Measurements from ENCODE around the gene YTHDC1.

DNA sequence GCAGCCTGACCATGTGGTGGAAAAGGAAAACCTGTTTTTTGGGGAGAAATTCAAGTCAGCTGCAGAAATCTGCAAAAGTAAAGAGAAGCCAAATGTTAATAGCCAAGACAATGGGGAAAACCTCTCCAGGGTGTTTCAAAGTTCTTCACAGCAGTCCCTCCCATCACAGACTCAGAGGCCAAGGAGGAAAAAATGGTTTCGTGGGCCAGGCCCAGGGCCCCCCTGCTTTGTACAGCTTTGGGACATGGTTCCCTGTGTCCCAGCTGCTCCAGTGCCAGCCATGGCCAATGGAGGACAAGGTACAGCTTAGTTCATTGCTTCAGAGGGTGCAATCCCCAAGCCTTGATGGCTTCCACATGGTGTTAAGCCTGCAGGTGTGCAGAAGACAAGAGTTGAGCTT, 15.2 kb upstream of the YTHDC1 start:
- TF ChIP-seq, protein P1, sequence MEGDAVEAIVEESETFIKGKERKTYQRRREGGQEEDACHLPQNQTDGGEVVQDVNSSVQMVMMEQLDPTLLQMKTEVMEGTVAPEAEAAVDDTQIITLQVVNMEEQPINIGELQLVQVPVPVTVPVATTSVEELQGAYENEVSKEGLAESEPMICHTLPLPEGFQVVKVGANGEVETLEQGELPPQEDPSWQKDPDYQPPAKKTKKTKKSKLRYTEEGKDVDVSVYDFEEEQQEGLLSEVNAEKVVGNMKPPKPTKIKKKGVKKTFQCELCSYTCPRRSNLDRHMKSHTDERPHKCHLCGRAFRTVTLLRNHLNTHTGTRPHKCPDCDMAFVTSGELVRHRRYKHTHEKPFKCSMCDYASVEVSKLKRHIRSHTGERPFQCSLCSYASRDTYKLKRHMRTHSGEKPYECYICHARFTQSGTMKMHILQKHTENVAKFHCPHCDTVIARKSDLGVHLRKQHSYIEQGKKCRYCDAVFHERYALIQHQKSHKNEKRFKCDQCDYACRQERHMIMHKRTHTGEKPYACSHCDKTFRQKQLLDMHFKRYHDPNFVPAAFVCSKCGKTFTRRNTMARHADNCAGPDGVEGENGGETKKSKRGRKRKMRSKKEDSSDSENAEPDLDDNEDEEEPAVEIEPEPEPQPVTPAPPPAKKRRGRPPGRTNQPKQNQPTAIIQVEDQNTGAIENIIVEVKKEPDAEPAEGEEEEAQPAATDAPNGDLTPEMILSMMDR (conservative IDR thresholded peaks at IDR 0.05; ENCODE audit: low read depth, low read length), result no peak
- TF ChIP-seq CEBPB (IDR thresholded peaks at IDR 0.05; ENCODE audit: low read depth, low read length), result no peak
- TF ChIP-seq, protein P2, sequence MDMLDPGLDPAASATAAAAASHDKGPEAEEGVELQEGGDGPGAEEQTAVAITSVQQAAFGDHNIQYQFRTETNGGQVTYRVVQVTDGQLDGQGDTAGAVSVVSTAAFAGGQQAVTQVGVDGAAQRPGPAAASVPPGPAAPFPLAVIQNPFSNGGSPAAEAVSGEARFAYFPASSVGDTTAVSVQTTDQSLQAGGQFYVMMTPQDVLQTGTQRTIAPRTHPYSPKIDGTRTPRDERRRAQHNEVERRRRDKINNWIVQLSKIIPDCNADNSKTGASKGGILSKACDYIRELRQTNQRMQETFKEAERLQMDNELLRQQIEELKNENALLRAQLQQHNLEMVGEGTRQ (IDR thresholded peaks at IDR 0.05; ENCODE audit: low read depth, low read length), result no peak
- TF ChIP-seq NFE2L2 (IDR thresholded peaks at IDR 0.05; ENCODE audit: low read depth, low read length), result no peak
- TF ChIP-seq MAFK (IDR thresholded peaks at IDR 0.05; ENCODE audit: low read depth, low read length), result no peak

Measured in IMR-90 (cell line).